ENCODE results near the gene ENTPD6.

DNA sequence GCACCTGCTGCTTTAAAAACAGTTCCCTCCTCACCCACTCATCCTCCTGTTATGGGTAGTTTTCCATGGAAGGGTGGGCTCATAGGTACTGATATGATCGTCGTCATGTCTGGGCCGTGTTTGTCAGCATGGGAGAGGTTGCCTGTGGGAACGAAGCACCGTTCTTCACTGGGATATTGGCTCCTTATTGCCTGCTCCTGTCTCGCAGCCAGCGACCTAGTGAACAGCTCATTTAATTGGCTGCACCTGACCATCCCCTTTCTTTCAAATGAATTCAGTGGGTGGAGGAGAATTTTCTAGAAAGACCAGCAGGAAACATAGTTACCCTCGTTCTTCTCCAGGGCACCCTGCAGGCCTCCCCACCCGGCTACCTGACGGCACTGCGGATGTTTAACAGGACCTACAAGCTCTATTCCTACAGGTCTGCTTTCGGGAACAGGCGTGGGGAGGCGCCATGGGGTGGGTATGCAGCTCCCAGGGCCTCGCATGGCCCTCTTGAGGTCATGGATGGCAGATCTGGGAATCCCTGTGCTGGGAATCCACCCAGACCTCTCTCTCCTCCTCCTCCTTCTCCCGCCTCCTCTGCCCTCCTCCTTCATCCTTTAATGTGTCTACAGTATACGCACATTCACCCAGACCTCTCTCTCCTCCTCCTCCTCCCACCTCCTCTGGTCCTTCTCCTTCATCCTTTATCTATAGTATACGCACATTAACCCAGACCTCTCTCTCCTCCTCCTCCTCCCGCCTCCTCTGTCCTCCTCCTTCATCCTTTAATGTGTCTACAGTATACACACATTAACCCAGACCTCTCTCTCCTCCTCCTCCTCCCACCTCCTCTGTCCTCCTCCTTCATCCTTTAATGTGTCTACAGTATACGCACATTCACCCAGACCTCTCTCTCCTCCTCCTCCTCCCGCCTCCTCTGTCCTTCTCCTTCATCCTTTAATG, 21.9 kb downstream of the ENTPD6 start:
- TF ChIP-seq CTCF (IDR thresholded peaks at IDR 0.05) (no peak), POLR2A (IDR thresholded peaks at IDR 0.05) (no peak)

Data from heart left ventricle (tissue), 13 donors.